GM21447 (cell line): ENCODE results near the gene GRIN3B.
"Not testable (repeated sequence)": the region's sequence is repeated elsewhere in the genome, so short reads cannot be mapped to it uniquely, and the experiment has no call there.

ENCODE experiments used
- ATAC-seq: cut with Tn5 transposase; IDR thresholded peaks from one replicate; pipeline ENCODE4 v1.9.1; 2021; ENCODE audit not compliant: unreplicated experiment

The GRIN3B gene

GRCh38 chr19:1000095-1000494 is at the start of gene GRIN3B:
Gene GRIN3B, plus strand, starts transcription at chr19:1000419. Its CDS starts 19 bp downstream, at chr19:1000438.
- ATAC-seq = no peak

DNA sequence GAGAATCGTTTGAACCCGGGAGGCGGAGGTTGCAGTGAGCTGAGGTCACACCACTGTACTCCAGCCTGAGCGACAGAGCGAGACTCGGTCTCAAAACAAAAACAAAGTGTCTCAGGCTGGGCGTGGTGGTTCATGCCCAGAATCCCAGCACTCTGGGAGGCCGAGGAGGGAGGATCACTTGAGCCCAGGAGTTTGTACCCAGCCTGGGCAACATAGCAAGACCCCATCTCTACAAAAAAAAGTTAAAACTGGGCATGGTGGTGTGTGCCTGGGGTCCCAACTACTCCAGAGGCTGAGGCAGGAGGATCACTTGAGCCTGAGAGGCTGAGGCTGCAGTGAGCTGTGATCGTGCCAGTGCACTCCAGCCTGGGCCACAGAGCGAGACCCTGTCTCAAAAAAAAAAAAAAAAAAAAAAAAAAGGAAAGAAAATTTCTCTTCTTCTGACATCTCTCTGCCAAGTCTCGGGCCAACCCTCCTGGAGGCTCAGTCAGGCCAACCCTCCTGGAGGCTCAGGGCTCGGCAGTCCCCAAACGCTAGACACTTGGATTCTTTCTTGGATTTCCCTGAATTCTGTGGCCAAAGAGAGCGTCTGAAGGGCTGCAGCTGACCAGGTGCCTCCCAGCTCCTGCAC is 48.1 kb upstream of the GRIN3B start:
- no peak for ATAC-seq

DNA sequence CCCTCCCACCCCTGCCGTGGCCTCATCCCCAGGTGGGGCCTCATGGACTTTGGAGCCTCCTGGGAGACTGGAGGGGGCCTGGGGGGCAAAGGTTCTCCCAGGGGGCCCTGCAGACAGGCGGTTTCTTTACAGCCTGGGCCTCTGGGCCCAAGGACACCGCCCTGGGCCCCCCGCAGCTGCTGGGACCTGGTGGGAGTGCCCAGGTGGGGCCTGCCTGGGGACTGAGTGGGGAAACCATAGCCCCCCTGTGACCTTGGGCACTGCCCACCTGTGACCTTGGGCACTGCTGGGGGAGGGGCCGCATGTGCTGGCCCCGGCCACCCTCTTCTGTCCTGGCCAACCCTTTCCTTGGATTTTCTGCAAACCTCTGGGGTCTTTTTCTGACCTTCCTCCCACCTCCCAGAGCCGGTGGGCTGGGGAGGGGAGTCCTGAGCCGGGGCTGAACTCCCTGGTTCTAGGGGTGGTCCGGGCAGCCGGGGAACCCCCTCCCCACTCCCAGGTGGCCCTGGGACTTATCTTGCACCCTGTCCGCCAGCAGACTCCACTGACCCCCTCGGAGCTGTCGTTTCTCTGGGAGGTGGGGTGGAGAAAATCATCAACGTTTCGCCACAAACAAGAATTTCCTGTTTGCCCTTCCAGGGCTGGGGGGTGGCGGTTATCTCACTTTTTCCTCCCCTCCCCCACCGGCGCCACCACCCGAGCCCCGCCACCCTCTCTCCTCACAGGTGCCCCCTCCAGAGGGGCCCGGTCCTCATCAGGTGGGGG is 47.4 kb upstream of the GRIN3B start:
- ATAC-seq = no peak

GRCh38 chr19:953445-954271 is 46.6 kb upstream of the GRIN3B start:
- ATAC-seq = no peak

- ATAC-seq = no peak
Measured at GRCh38 chr19:954272-954671, 45.9 kb upstream of the GRIN3B start.

GRCh38 chr19:954672-955494 is 45.3 kb upstream of the GRIN3B start:
- ATAC-seq = no peak

GRCh38 chr19:955803-956765 is 44.1 kb upstream of the GRIN3B start:
- no peak for ATAC-seq

DNA sequence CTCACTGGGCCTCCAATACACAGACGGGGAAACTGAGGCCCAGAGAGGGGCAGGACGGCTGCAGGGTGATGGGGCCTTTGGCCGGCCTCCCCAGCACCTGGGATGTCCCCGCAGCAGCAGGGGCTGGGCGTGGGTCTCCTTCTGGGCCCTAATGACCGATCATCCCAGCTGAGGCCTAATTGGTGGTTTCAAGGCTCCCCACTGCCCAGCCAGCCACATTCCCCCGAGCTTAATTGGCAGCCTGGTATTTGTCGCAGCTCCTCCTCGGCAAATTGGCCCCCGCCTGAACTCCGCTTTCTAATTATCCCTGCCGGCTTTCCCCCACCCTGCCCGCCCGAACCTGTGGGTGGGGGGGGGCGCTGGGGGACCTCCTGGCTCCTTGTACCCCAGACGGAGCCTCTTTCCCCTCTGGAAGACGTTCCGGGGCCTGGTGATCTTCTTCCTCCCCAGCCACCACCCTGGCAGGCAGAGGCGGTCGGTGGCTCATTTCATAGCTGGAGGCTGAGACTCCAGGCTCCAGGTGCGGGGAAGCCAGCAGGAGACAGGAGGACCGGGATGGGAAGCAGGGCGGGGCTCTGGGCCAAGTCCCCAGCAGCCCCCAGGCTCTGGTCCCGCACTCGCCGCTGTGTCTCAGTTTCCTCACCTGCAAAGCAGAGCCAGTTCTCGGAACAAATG is 43.3 kb upstream of the GRIN3B start:
- no peak for ATAC-seq

DNA sequence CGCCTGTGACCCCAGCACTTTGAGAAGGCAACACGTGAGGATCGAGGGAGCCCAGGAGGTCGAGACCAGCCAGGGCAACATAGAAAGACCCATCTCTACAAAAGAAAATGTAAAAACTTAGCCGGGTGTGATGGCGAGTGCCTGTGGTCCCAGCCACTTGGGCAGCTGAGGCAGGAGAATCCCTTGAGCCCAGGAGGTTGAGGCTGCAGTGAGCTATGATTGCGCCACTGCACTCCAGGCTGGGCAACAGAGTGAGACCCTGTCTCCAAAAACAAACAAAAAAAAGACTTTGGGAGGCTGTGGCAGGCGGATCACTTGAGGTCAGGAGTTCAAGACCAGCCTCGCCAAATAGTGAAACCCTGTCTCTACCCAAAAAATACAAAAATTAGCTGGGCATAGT is 42.6 kb upstream of the GRIN3B start:
- not testable (repeated sequence) for ATAC-seq

DNA sequence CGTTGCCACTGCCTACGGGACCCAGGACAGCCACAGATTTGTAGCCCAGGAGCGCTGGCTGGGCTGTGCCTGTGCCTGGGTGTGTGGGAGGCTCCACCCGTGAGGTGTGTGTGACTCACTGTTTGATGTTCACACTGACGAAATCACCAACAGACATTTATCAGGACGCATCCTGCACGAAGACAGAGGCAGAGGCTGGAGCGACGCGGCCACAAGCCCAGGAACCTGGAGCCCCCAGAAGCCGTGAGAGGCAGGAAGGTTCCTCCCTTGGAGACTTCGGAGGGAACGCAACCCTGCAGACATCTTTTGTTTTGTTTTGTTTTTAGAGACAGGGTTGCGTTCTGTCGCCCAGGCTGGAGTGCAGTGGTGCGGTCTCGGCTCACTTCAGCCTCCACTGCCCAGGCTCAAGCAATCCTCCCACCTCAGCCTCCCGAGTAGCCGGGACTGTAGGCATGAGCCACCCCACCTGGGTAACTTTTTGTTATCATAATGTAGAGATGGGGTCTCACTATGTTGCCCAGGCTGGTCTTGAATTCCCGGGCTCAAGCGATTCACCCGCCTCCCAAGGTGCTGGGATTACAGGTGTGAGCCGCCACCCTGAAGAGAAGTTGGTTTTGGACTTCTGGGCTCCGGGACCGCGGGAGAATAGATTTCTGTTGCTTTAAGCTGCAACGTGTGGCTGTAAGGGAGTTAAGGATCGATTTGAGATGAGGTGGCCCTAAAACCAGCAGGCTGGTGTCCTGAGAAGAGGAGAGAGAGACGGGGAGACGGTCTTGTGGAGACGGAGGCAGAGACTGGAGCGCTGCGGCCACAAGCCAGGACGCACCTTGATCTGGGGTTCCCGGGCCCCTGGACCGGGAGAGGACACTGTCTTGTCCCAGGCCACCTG is 41.0 kb upstream of the GRIN3B start:
- no peak for ATAC-seq

- no peak for ATAC-seq
Measured at GRCh38 chr19:960020-960419, 40.2 kb upstream of the GRIN3B start.

GRCh38 chr19:960601-960938 is 39.6 kb upstream of the GRIN3B start:
- no peak for ATAC-seq

- no peak for ATAC-seq
Measured at GRCh38 chr19:961866-962620, 38.2 kb upstream of the GRIN3B start.

DNA sequence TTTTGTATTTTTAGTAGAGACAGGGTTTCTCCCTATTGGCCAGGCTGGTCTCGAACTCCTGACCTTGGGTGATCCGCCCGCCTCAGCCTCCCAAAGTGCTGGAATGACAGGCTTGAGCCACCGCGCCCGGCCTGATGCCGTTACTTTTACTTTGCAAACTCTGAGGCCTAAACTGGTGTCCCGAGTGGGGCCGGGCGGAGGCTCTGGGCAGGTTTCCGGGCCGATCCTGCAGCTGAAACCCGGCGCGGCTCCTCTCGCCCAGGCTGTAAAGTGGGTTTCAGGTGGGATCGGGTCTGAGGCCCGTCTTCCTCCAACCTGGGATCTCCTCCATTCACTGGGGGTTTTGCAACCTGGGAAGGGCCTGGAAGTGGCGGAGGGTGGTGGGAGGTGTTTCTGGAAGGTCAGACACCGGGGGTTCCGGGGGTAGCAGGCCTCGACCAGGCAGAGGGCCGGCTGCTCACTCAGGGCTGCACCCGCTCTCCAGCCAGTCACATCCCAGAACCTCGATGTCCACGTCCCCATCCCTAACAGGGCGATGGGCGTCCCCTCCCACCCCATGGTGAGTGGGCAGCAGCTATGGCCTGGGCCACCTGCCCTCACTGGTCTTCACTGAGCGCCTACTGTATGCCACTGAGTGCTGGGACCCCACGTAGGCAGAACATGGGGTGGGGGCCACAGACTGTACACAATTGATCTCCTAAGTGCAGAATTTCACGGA is 37.4 kb upstream of the GRIN3B start:
- no peak for ATAC-seq

- ATAC-seq = no peak
Measured at GRCh38 chr19:963486-963951, 36.7 kb upstream of the GRIN3B start.

DNA sequence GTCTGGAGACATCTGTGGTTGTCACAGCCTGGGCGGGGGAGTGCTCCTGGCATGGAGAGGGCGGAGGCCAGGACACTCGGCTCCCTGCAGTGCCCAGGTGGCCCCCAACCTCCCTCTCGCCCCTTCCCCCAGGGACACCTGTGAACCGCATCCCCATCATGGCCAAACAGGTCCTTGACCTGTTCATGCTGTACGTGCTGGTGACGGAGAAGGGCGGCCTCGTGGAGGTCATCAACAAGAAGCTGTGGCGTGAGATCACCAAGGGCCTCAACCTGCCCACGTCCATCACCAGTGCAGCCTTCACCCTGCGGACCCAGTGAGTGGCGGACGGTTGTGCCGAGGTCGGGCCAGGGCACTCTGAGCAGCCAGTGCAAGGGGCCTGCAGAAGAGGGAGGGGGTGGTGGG is 36.1 kb upstream of the GRIN3B start:
- ATAC-seq = no peak
